ENCODE measurements around the gene FKBP7. TPM values are rescaled to one million over a fixed set of nuclear protein-coding genes. Genes with fewer than 3 reads are reported as not detected.

Gene FKBP7
- total and polyA plus RNA-seq, 2 of the 8 experiments (the other 6 are each of a cell fraction or from before 2014, with no cell fraction given), result 3.6 to 7.0 TPM

GRCh38 chr2:178417916-178418315 lies 60.5 kb downstream of the FKBP7 start:
- 89% methylated on average over 3 of the region's 3 CpGs; no CpG with 5 or more reads in 1 of the 2 experiments for WGBS, 2 experiments (ENCODE audit: extremely low coverage in 1 of 2, insufficient coverage in 1 of 2, insufficient read length in 1 of 2, insufficient replicate concordance in 2 of 2, low coverage in 1 of 2, low lambda C conversion rate in 2 of 2, missing lambda C conversion rate in 1 of 2)
- H3K4me2 ChIP-seq (ENCODE audit: insufficient read depth in 1 of 2, low read depth in 2 of 2, low read length in 2 of 2), result no peak overlapping the region
- TF ChIP-seq SUZ12 (IDR thresholded peaks at IDR 0.05; ENCODE audit: low read length) (no peak), POLR2A (IDR thresholded peaks at IDR 0.05; ENCODE audit: control extremely low read depth in 1 of 2, low read depth in 2 of 2, low read length in 2 of 2) (no peak), KDM4A (IDR thresholded peaks at IDR 0.05; ENCODE audit: low read depth, low read length, severe bottlenecking) (no peak), CEBPB (IDR thresholded peaks at IDR 0.05; ENCODE audit: low read depth, low read length) (no peak), YY1 (IDR thresholded peaks at IDR 0.05; ENCODE audit: low read depth, low read length) (no peak), CHD2 (IDR thresholded peaks at IDR 0.05; ENCODE audit: low read length) (no peak), MAFK (IDR thresholded peaks at IDR 0.05; ENCODE audit: low read depth, low read length) (no peak), ATF2 (IDR thresholded peaks at IDR 0.05; ENCODE audit: low read length) (no peak), USF2 (IDR thresholded peaks at IDR 0.05; ENCODE audit: low read length) (no peak), RAD21 (IDR thresholded peaks at IDR 0.05 in 1 of 2, conservative IDR thresholded peaks at IDR 0.05 in 1 of 2; ENCODE audit: low read depth in 2 of 2, low read length in 2 of 2) (no peak), GTF2F1 (IDR thresholded peaks at IDR 0.05; ENCODE audit: borderline replicate concordance, low read depth, low read length) (no peak)

More at GRCh38 chr2:178417916-178418315, 60.5 kb downstream of the FKBP7 start:
- Histone ChIP-seq H3K9ac (replicated peaks in 1 of 4; ENCODE audit: extremely low read depth in 1 of 4, low read depth in 3 of 4, low read length in 3 of 4) (no peak overlapping the region), H3K27ac (ENCODE audit: low read depth, low read length) (no peak overlapping the region), H2BK5ac (ENCODE audit: low read depth, low read length) (no peak overlapping the region), H4K20me1 (replicated peaks in 1 of 2; ENCODE audit: control insufficient read depth in 1 of 2, insufficient read depth in 2 of 2, low read length in 2 of 2) (no peaks in the 10 kb centered on the region), H2BK120ac (replicated peaks; ENCODE audit: low read depth, low read length) (no peak overlapping the region), H4K91ac (replicated peaks; ENCODE audit: insufficient read length, low read length) (no peak overlapping the region), H2BK15ac (ENCODE audit: low read length) (no peak overlapping the region), H3K79me1 (ENCODE audit: low read depth, low read length) (no peaks in the 10 kb centered on the region; the same call in 1 of the 2 replicates), H3K14ac (ENCODE audit: insufficient read length) (no peak overlapping the region), H2AK5ac (ENCODE audit: low read depth, low read length) (no peak overlapping the region), H3K4ac (replicated peaks; ENCODE audit: insufficient read length, low read depth, low read length) (no peak overlapping the region), H3K4me1 (replicated peaks in 1 of 4; ENCODE audit: control insufficient read depth in 3 of 4, insufficient read depth in 4 of 4, low read length in 3 of 4) (peaks cover 0 to 2% (median 0%) of the 10 kb centered on the region in 4 experiments; a peak in 1 of 7 replicates), H3K23ac (ENCODE audit: insufficient read length) (no peak overlapping the region), H2AFZ (ENCODE audit: low read length) (no peak overlapping the region), H3K27me3 (replicated peaks in 1 of 4; ENCODE audit: control insufficient read depth in 3 of 4, extremely low read depth in 1 of 4, insufficient read depth in 3 of 4, low read length in 3 of 4) (no peaks in the 10 kb centered on the region), H3K79me2 (ENCODE audit: control insufficient read depth in 1 of 2, insufficient read depth in 2 of 2, low read length in 2 of 2) (no peaks in the 10 kb centered on the region), H4K5ac (ENCODE audit: insufficient read length, low read depth, low read length) (no peak overlapping the region), H4K8ac (ENCODE audit: extremely low read depth, insufficient read depth, low read length) (no peak overlapping the region), H3K23me2 (ENCODE audit: low read depth, low read length) (no peaks in the 10 kb centered on the region; the same call in 1 of the 2 replicates), H2BK20ac (ENCODE audit: low read length) (no peak overlapping the region), H3K36me3 (ENCODE audit: control insufficient read depth in 2 of 4, insufficient read depth in 4 of 4, low read length in 3 of 4) (no peaks in the 10 kb centered on the region), H3K9me3 (ENCODE audit: insufficient read depth in 2 of 2, low read depth in 1 of 2, low read length in 1 of 2) (no peaks in the 10 kb centered on the region), H3K4me3 (ENCODE audit: extremely low read depth in 1 of 4, insufficient read depth in 2 of 4, low read depth in 3 of 4, low read length in 4 of 4) (no peak overlapping the region), H3K18ac (ENCODE audit: extremely low read depth, low read length) (no peak overlapping the region), H2BK12ac (ENCODE audit: low read depth, low read length) (no peak overlapping the region), H3K56ac (replicated peaks; ENCODE audit: insufficient read length, low read depth, low read length) (no peak overlapping the region)
- DNase-seq (ENCODE audit: low read depth in 1 of 2, low spot score in 2 of 2) (no peak), FAIRE-seq (no peak)
- ChIA-PET CTCF (ENCODE audit: partially characterized antibody) (interaction anchor here (0.7 to 7.9 kb wide), 9 partner anchors 11 to 430 kb away, joined by 3 to 61 read pairs (median 6); partner anchors contain the start of gene RBM45), POLR2A (ENCODE audit: partially characterized antibody) (interaction anchor here (1.2 to 2.4 kb wide), 3 partner anchors 11 to 33 kb away, joined by 3 to 8 read pairs (median 8); partner anchors contain the start of genes PJVK and PRKRA)

Data from H1 (cell line).